Endothelial cell (in vitro differentiated cells): ENCODE measurements around the gene CDKN2C. TPM values are rescaled to one million over a fixed set of nuclear protein-coding genes. Genes with fewer than 3 reads are reported as not detected.

Experiments
- DNase-seq: peaks from one replicate; pipeline ENCODE4 v3.0.0; 2021; ENCODE audit warnings: low spot score
- H3K27ac Mint-ChIP-seq: one replicate; pipeline ENCODE4 v1.8.0; 2021; ENCODE audit warnings: mixed read lengths, inconsistent platforms; ENCODE audit not compliant: unreplicated experiment
- H3K27me3 Mint-ChIP-seq: one replicate; pipeline ENCODE4 v1.8.0; 2021; ENCODE audit warnings: mild to moderate bottlenecking, moderate library complexity, mixed read lengths, inconsistent platforms; ENCODE audit not compliant: unreplicated experiment
- H3K36me3 Mint-ChIP-seq: one replicate; pipeline ENCODE4 v1.8.0; 2021; ENCODE audit warnings: mild to moderate bottlenecking, low read depth, mixed read lengths, inconsistent platforms; ENCODE audit not compliant: unreplicated experiment
- H3K4me1 Mint-ChIP-seq: one replicate; pipeline ENCODE4 v1.8.0; 2021; ENCODE audit warnings: mild to moderate bottlenecking, mixed read lengths, inconsistent platforms; ENCODE audit not compliant: unreplicated experiment
- H3K4me3 Mint-ChIP-seq: one replicate; pipeline ENCODE4 v1.8.0; 2021; ENCODE audit warnings: mild to moderate bottlenecking, mixed read lengths, inconsistent platforms; ENCODE audit not compliant: unreplicated experiment
- H3K9me3 Mint-ChIP-seq: one replicate; pipeline ENCODE4 v1.8.0; 2021; ENCODE audit warnings: mixed read lengths, inconsistent platforms; ENCODE audit not compliant: unreplicated experiment
- total RNA-seq: library from RNA; stranded (reverse); fragmentation: NEBNext Ultra II Directional; extraction: Animal tissue kit (Norgen Biotek cat#: 25700); gene quantifications from one replicate; pipeline ENCODE4 v1.2.1, GENCODE V29; 2021; ENCODE audit not compliant: unreplicated experiment
- TF ChIP-seq, protein P1 (sequence below): fragments of 200-600 bp; sonication (generic); IDR thresholded peaks from one replicate; pipeline ENCODE4 v1.5.0; 2021; ENCODE audit warnings: antibody characterized with exemption; ENCODE audit not compliant: unreplicated experiment

The CDKN2C gene
- total RNA-seq, 1 donor from 2014 or later: not detected

DNA sequence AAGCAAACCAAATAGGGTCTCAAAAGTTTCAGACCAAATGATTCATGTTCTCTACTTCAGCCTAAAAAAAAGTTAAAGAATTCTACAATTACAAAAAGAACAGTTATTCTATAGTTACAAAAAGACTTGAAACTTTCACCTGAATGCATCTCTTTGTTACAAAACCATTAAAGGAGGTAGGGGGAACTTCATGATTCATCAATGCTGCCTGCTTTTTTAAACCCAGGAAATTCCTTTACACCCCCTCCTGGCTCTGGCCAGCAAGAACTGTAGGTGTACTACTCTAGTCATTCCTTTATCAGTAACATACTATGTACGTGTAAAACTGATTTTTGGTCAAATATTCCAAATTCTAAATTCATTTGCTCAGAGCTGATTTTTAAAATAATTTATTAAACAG lies 14.9 kb upstream of the CDKN2C start:
- Mint-ChIP-seq H3K4me3 (no peak overlapping the region), H3K4me1 (peaks cover 13% of the 10 kb centered on the region), H3K36me3 (peaks cover 5% of the 10 kb centered on the region), H3K27ac (no peak overlapping the region), H3K27me3 (peaks cover 5% of the 10 kb centered on the region), H3K9me3 (no peaks in the 10 kb centered on the region)
- DNase-seq: no peak
- TF ChIP-seq, protein P1, sequence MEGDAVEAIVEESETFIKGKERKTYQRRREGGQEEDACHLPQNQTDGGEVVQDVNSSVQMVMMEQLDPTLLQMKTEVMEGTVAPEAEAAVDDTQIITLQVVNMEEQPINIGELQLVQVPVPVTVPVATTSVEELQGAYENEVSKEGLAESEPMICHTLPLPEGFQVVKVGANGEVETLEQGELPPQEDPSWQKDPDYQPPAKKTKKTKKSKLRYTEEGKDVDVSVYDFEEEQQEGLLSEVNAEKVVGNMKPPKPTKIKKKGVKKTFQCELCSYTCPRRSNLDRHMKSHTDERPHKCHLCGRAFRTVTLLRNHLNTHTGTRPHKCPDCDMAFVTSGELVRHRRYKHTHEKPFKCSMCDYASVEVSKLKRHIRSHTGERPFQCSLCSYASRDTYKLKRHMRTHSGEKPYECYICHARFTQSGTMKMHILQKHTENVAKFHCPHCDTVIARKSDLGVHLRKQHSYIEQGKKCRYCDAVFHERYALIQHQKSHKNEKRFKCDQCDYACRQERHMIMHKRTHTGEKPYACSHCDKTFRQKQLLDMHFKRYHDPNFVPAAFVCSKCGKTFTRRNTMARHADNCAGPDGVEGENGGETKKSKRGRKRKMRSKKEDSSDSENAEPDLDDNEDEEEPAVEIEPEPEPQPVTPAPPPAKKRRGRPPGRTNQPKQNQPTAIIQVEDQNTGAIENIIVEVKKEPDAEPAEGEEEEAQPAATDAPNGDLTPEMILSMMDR: no peak

GRCh38 chr1:50959303-50959912 lies 10.6 kb upstream of the CDKN2C start:
- H3K36me3 Mint-ChIP-seq: peaks cover 11% of the 10 kb centered on the region
- H3K27me3 Mint-ChIP-seq: peaks cover 5% of the 10 kb centered on the region
- H3K4me3 Mint-ChIP-seq: peak overlapping the region; percentile 94
- H3K27ac Mint-ChIP-seq: peak overlapping the region; percentile 50
- H3K9me3 Mint-ChIP-seq: no peaks in the 10 kb centered on the region
- peaks cover 12% of the 10 kb centered on the region for H3K4me1 Mint-ChIP-seq
- TF ChIP-seq, protein P1: no peak
- DNase-seq: no peak

DNA sequence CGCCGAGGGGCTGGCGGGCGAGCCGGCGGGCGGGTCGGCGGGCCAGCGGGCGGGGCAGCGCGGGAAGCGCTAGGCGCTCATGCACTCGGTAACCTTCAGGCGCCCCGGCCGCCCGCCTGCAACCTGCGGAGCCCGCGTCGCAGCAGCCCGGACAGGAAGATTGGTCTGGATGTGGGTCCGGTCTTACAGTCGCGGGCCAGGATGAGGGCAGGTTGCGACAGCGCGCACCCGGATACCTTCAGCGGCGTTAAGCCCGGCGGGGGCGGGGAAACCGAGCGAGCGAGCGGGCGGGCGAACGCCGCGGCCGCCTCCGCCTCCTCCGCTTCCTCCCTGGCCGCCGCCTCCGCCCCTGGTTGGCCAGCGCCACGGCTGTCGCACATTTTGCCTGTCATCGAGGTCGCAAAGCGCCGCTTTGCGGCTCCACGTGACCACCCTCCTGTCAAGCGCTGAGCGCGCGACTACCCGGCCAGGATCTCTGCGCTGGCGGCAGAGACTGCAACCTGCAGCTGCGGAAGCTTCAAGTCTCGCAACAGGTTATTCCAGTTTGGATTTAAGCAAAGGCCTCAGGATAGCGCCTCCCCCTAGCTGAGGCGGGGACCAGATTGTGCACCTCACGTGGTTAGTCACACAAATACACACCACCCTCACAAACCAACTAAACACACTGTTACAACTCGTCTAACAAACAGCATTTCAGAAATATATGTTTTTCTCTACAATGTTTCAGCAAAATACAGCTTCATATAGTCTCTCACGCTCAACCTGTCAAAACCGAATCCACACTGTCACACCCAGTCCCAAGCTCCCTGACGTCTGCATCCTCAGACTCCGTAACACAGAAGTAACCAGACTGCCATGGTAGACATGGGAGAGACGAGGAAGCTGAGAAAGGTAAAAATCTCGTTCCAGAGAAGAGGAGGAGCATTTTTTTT lies 9.9 kb upstream of the CDKN2C start, which contains the start of gene FAF1:
Gene FAF1, minus strand, starts transcription at position 355 of the 932 bp plus-strand sequence. CDS start 456 bp downstream, outside the sequence.
- Mint-ChIP-seq H3K27me3 (peaks cover 5% of the 10 kb centered on the region), H3K4me3 (peak within 1 kb of the TSS; percentile 96), H3K4me1 (peaks cover 12% of the 10 kb centered on the region), H3K27ac (peak within 1 kb of the TSS; percentile 71), H3K9me3 (no peaks in the 10 kb centered on the region), H3K36me3 (peaks cover 11% of the 10 kb centered on the region)
- TF ChIP-seq, protein P1: peak; percentile 43
- peak; percentile 97 for DNase-seq

DNA sequence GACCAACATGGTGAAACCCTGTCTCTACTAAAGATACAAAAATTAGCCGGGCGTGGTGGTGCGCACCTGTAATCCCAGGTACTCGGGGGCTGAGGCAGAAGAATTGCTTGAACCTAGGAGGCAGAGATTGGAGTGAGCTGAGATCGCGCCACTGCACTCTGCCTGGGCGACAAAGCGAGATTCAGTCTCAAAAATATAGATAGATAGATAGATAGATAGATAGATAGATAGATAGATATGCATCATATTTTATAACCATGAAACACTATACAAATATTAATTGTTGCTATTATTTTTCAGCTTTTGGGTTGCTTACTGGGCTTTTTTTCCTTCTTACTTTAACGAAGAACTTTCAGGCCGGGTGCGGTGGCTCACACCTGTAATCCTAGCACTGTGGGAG lies 5.2 kb upstream of the CDKN2C start:
- Mint-ChIP-seq H3K36me3 (peaks cover 6% of the 10 kb centered on the region), H3K4me3 (no peak overlapping the region), H3K9me3 (no peaks in the 10 kb centered on the region), H3K27me3 (peaks cover 7% of the 10 kb centered on the region), H3K4me1 (peaks cover 10% of the 10 kb centered on the region), H3K27ac (no peak overlapping the region)
- DNase-seq: no peak
- TF ChIP-seq, protein P1: no peak
